ENCODE data around the gene SF3B5.

The SF3B5 gene

DNA sequence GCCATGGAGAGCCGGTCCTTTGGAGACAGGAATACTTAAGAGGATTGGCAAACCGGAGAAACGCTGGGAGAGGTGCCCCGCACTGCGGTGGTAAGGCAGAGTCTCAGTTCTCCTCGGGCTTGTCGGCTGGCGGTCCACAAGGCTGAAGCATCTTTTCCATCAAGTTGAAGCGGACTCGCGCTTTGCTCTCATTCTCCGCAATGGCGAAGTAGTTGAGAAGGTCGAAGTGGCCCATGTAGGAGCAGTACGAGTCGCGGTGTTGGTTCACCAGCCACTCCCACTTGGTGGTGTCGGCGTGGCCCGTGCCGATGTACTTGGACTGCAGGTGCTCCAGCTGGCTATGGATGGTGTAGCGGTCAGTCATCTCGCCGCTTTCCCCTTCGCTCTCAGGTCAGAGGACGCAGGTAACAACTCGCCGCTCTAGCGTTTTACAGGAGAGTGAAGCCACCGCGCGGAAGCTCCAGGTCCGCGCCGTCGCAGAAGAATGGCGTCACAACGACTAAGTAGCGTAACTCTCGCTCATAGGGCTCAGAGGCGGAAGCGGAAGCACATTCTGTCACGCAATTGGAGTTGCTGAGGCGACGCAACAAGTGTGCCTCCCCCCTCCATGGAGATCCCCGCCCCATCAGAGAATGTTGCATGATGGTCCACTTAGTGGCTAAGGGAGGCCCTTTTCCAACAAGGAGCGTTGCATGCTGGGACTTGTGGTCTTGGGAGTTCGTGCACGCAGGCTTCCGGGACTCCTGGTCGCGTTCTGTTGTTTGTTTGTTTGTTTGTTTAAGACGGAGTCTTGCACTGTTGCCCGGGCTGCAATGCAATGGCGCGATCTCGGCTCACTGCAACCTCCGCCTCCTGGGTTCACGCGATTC lies at the start of gene SF3B5:
TSS of gene SF3B5 (minus strand) at position 440 of the 869 bp plus-strand sequence. CDS start at position 364, 76 bp downstream.
- peak; percentile 100 for DNase-seq (ENCODE audit: low read depth)
- in situ Hi-C loops (cut with HindIII; ENCODE audit: low sequenced_read_pairs): no loop called here
- peak within 1 kb of the TSS; percentile 78 for H3K4me3 ChIP-seq (ENCODE audit: low read depth, low read length)
- TF ChIP-seq CTCF (IDR thresholded peaks at IDR 0.05; ENCODE audit: low read depth, low read length, missing control alignments): no peak

DNA sequence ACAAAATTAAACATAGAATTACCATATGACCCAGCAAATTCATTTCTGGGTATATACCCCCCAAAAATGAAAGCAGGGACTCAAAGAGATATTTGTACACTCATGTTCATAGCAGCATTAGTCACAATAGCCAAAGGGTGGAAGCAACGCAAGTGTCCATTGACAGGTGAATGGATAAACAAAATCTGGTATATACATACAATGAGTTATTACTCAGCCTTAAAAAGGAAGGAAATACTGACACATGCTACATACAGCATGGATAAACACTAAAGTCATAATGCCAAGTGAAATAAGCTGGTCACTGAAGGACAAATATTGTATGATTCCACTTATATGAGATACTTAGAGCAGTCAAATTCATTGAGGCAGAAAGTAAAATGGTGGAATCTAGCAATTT lies 49.6 kb upstream of the SF3B5 start:
- in situ Hi-C loops (cut with HindIII; ENCODE audit: low sequenced_read_pairs): no loop called here
- no peak overlapping the region for H3K4me3 ChIP-seq (ENCODE audit: low read depth, low read length)
- TF ChIP-seq CTCF (IDR thresholded peaks at IDR 0.05; ENCODE audit: low read depth, low read length, missing control alignments): no peak
- DNase-seq (ENCODE audit: low read depth): no peak

GRCh38 chr6:144143878-144144277 lies 48.5 kb upstream of the SF3B5 start:
- no peak overlapping the region for H3K4me3 ChIP-seq (ENCODE audit: low read depth, low read length)
- TF ChIP-seq CTCF (IDR thresholded peaks at IDR 0.05; ENCODE audit: low read depth, low read length, missing control alignments): no peak
- in situ Hi-C loops (cut with HindIII; ENCODE audit: low sequenced_read_pairs): no loop called here
- no peak for DNase-seq (ENCODE audit: low read depth)

GRCh38 chr6:144143106-144143505 lies 47.7 kb upstream of the SF3B5 start:
- TF ChIP-seq CTCF (IDR thresholded peaks at IDR 0.05; ENCODE audit: low read depth, low read length, missing control alignments): no peak
- H3K4me3 ChIP-seq (ENCODE audit: low read depth, low read length): no peak overlapping the region
- in situ Hi-C loops (cut with HindIII; ENCODE audit: low sequenced_read_pairs): no loop called here

DNA sequence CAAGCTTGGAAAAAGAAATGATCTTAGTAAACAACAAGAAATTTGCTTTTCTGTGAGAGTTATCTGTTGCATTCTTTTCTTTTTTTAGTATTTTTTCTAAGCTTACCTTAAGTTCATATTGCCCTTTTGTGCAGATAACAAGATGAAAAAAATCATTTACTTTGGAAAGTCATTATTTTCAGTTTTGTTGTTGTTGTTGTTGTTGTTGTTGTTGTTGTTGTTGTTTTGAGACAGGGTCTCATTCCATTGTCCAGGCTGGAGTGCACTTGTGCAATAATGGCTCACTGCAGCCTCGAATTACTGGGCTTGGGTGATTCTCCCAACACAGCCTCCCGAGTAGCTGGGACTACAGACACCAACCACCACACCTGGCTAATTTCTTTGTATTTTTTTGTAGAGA lies 46.1 kb upstream of the SF3B5 start:
- H3K4me3 ChIP-seq (ENCODE audit: low read depth, low read length): no peak overlapping the region
- DNase-seq (ENCODE audit: low read depth): no peak
- TF ChIP-seq CTCF (IDR thresholded peaks at IDR 0.05; ENCODE audit: low read depth, low read length, missing control alignments): no peak
- in situ Hi-C loops (cut with HindIII; ENCODE audit: low sequenced_read_pairs): no loop called here

More at GRCh38 chr6:144143106-144143505, 47.7 kb upstream of the SF3B5 start:
- DNase-seq (ENCODE audit: low read depth): no peak

DNA sequence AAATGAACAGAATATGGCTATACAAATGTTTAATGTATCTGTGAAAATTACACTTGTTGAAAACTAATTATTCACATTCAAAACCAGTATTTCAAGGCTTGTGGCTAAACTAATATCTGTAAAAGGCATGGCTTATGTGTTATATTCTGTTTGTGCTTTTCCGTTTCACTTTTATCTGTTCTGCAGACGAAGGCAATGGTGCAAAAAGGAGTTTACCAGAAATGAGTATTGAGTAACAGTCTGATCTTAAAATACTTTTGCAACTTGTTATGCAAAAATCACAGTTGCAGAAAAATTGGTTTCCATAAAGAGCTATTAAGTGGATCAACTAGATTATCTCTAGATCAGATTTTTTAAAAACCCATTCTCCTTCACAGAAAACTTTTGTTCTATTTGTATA lies 45.5 kb upstream of the SF3B5 start:
- no peak for DNase-seq (ENCODE audit: low read depth)
- H3K4me3 ChIP-seq (ENCODE audit: low read depth, low read length): no peak overlapping the region
- no peak for TF ChIP-seq CTCF (IDR thresholded peaks at IDR 0.05; ENCODE audit: low read depth, low read length, missing control alignments)
- in situ Hi-C loops (cut with HindIII; ENCODE audit: low sequenced_read_pairs): no loop called here
